ENCODE data around the gene WDR54.
"Not testable (repeated sequence)": the region's sequence is repeated elsewhere in the genome, so short reads cannot be mapped to it uniquely, and the experiment has no call there.

DNA sequence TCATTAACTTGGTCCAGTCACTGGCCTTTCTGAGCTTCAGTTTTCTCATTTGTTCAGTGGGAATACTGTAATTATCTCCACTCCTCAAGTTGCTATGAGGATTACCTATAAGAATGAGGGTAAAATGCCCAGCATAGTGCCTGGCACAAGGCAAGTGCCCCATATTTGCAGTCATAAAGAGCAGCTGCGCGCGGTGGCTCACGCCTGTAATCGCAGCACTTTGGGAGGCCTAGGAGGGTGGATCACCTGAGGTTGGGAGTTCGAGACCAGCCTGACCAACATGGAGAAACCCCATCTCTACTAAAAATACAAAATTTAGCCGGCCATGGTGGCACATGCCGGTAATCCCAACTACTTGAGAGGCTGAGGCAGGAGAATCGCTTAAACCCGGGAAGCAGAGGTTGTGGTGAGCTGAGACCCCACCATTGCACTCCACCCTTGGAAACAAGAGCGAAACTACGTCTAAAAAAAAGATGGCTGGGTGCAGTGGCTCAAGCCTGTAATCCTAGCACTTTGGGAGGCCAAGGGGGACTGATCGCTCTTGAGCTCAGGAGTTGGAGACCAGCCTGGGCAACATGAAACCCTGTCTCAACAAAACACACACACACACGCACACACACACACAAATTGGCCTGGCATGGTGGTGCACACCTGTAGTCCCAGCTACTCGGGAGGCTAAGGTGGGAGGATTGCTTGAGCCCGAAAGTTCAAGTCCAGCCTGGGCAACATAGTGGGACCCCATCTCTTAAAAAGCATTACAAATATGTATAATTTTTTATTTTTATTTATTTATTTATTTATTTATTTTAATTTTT, 21.2 kb downstream of the WDR54 start:
- TF ChIP-seq, protein P1, sequence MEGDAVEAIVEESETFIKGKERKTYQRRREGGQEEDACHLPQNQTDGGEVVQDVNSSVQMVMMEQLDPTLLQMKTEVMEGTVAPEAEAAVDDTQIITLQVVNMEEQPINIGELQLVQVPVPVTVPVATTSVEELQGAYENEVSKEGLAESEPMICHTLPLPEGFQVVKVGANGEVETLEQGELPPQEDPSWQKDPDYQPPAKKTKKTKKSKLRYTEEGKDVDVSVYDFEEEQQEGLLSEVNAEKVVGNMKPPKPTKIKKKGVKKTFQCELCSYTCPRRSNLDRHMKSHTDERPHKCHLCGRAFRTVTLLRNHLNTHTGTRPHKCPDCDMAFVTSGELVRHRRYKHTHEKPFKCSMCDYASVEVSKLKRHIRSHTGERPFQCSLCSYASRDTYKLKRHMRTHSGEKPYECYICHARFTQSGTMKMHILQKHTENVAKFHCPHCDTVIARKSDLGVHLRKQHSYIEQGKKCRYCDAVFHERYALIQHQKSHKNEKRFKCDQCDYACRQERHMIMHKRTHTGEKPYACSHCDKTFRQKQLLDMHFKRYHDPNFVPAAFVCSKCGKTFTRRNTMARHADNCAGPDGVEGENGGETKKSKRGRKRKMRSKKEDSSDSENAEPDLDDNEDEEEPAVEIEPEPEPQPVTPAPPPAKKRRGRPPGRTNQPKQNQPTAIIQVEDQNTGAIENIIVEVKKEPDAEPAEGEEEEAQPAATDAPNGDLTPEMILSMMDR (IDR thresholded peaks at IDR 0.05) = not testable (repeated sequence)
- TF ChIP-seq, protein P2, sequence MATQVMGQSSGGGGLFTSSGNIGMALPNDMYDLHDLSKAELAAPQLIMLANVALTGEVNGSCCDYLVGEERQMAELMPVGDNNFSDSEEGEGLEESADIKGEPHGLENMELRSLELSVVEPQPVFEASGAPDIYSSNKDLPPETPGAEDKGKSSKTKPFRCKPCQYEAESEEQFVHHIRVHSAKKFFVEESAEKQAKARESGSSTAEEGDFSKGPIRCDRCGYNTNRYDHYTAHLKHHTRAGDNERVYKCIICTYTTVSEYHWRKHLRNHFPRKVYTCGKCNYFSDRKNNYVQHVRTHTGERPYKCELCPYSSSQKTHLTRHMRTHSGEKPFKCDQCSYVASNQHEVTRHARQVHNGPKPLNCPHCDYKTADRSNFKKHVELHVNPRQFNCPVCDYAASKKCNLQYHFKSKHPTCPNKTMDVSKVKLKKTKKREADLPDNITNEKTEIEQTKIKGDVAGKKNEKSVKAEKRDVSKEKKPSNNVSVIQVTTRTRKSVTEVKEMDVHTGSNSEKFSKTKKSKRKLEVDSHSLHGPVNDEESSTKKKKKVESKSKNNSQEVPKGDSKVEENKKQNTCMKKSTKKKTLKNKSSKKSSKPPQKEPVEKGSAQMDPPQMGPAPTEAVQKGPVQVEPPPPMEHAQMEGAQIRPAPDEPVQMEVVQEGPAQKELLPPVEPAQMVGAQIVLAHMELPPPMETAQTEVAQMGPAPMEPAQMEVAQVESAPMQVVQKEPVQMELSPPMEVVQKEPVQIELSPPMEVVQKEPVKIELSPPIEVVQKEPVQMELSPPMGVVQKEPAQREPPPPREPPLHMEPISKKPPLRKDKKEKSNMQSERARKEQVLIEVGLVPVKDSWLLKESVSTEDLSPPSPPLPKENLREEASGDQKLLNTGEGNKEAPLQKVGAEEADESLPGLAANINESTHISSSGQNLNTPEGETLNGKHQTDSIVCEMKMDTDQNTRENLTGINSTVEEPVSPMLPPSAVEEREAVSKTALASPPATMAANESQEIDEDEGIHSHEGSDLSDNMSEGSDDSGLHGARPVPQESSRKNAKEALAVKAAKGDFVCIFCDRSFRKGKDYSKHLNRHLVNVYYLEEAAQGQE (IDR thresholded peaks at IDR 0.05; ENCODE audit: insufficient read depth in 1 of 2, low read depth in 2 of 2, low read length in 1 of 2) = not testable (repeated sequence)
- not testable (repeated sequence) for TF ChIP-seq POLR2AphosphoS5, TCF7L2 (IDR thresholded peaks at IDR 0.05; ENCODE audit: low read depth, low read length)
